Thoracic aorta (tissue), 2 donors: ENCODE data around the gene DDX24. TPM values are rescaled to one million over a fixed set of nuclear protein-coding genes. Genes with fewer than 3 reads are reported as not detected.

ENCODE experiments used
- ATAC-seq: fragments of 150-250 bp; one replicate; pipeline ENCODE4 v1.8.0; 2017; ENCODE audit warnings: low read depth; ENCODE audit not compliant: insufficient number of reproducible peaks, low FRiP score
- DNase-seq: peaks from one replicate; pipeline ENCODE4 v3.0.0-alpha.2; 2020; ENCODE audit warnings: low spot score
- H3K27ac ChIP-seq, 2 donors: fragments of 200-600 bp; sonication (generic); 1 replicate in 1 of 2; 2 replicates in 1 of 2; pipeline ENCODE4 v1.5.1; 2016; ENCODE audit warnings: mild to moderate bottlenecking in 2 of 2, moderate library complexity in 2 of 2
- H3K27me3 ChIP-seq: fragments of 200-600 bp; sonication (generic); replicated peaks from 2 replicates; pipeline ENCODE4 v1.6.0; 2016; ENCODE audit warnings: mild to moderate bottlenecking; ENCODE audit not compliant: insufficient read depth
- H3K36me3 ChIP-seq: fragments of 200-600 bp; sonication (generic); one replicate; pipeline ENCODE4 v1.5.1; 2016
- H3K4me1 ChIP-seq, 2 donors: fragments of 200-600 bp; sonication (generic); 1 replicate in 1 of 2; 2 replicates in 1 of 2; pipeline versions ENCODE4 v1.5.1 to v1.6.0; 2016; ENCODE audit warnings: low read depth in 2 of 2, mild to moderate bottlenecking in 1 of 2; ENCODE audit not compliant: control insufficient read depth in 1 of 2
- H3K4me3 ChIP-seq: fragments of 200-600 bp; sonication (generic); 2 replicates; pipeline ENCODE4 v1.5.1; 2016; ENCODE audit warnings: mild to moderate bottlenecking
- H3K9me3 ChIP-seq: fragments of 200-600 bp; sonication (generic); 2 replicates; pipeline ENCODE4 v1.5.1; 2016
- total RNA-seq, 2 donors: library from RNA; depleted of rRNA; stranded (reverse); fragments of >200 nt; gene quantifications; one replicate each; pipeline versions ENCODE4 v1.1.0 to v1.2.3, GENCODE V29; 2016
- TF ChIP-seq, protein P1 (sequence below): fragments of 200-600 bp; sonication (generic); IDR thresholded peaks from one replicate; pipeline ENCODE4 v1.5.1; 2019; ENCODE audit warnings: antibody characterized with exemption

DDX24 gene
- total RNA-seq, 2 donors from 2014 or later, result 139 to 228 TPM

DNA sequence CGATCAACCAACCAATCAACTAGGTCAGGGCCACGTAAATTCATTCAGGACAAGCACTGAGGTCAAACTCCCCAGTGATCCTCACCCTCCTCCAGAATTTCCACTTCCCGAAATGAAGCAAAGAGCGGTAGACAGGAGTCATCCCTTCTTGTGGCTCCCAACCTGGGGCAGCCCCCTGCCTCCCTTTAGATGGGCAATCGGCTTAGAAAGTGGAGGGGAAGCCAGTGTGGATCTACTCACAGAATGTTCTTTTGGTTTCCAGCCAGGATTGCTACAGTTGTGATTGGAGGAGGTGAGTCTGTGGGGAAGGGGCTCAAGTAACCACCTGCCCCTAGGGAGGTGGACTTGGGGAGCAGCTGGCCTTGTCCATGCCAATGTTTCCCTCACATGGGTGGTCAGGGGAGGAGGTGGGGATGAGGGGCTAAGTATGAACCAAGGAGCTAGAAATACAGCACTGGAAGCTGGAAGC is 33.6 kb upstream of the DDX24 start:
- no peaks in the 10 kb centered on the region for H3K36me3 ChIP-seq
- ATAC-seq, result no peak
- TF ChIP-seq, protein P1, sequence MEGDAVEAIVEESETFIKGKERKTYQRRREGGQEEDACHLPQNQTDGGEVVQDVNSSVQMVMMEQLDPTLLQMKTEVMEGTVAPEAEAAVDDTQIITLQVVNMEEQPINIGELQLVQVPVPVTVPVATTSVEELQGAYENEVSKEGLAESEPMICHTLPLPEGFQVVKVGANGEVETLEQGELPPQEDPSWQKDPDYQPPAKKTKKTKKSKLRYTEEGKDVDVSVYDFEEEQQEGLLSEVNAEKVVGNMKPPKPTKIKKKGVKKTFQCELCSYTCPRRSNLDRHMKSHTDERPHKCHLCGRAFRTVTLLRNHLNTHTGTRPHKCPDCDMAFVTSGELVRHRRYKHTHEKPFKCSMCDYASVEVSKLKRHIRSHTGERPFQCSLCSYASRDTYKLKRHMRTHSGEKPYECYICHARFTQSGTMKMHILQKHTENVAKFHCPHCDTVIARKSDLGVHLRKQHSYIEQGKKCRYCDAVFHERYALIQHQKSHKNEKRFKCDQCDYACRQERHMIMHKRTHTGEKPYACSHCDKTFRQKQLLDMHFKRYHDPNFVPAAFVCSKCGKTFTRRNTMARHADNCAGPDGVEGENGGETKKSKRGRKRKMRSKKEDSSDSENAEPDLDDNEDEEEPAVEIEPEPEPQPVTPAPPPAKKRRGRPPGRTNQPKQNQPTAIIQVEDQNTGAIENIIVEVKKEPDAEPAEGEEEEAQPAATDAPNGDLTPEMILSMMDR, result no peak
- no peaks in the 10 kb centered on the region for H3K27me3 ChIP-seq
- H3K4me1 ChIP-seq, result peaks cover 0 to 4% of the 10 kb centered on the region in 2 donors
- no peak overlapping the region for H3K27ac ChIP-seq
- H3K4me3 ChIP-seq, result no peak overlapping the region
- no peaks in the 10 kb centered on the region for H3K9me3 ChIP-seq
- no peak for DNase-seq

DNA sequence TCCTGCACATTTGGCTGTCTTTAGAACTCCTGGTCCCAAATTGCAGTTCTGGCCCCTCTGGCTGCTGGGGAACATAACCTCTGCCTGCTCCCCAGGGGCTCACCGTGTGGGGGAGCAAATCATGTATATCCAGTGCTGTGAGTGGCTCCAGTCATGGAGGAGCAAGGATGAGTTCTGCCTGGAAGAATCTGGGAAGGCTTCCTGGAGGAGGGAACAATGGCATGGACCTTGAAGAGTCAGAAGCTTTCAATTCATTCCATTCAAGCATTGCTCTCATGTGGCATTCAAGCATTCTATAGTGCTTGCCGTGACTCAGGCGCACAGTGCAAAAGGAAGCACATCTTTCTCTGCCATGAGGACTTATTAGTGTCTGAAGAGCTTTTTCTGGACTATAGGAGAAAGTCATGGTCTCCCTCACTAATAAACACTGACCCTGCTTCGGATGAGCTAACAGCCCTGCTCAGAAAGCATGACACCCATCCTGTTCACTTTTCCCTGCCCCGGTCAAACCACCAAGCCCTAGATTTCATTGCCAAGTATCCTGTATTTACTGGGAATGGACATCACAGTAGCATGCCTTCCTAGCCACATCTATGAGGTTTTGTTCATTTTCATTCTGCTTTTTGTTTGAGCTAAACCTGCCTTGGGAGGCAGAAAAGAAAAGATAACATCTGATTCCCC is 33.0 kb upstream of the DDX24 start:
- ATAC-seq, result no peak
- Histone ChIP-seq H3K27ac (no peak overlapping the region), H3K4me3 (no peak overlapping the region), H3K9me3 (no peaks in the 10 kb centered on the region), H3K27me3 (no peaks in the 10 kb centered on the region), H3K4me1 (peaks cover 0 to 7% of the 10 kb centered on the region in 2 donors), H3K36me3 (no peaks in the 10 kb centered on the region)
- TF ChIP-seq, protein P1, result no peak
- DNase-seq, result no peak

DNA sequence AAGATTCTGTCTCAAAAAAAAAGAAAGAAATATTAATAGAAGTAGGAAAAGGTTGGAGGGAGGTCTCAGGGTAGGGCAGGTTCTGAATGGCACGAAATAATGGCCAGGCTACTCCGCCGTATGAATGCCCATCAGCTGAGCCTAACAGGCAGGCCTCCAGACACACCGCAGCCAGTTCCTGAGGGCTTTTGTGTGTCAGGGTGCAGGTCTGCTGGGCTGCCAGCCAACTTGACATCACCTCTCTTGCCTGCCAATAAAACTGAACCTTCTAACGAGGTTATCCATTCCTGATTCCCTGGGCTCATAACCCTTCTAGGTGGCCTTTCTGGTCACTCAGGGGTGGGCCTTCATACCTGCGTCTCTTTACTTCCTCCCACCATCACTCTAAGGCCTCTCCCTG is 32.5 kb upstream of the DDX24 start:
- Histone ChIP-seq H3K9me3 (no peaks in the 10 kb centered on the region), H3K36me3 (no peaks in the 10 kb centered on the region), H3K27ac (no peak overlapping the region), H3K27me3 (no peaks in the 10 kb centered on the region), H3K4me3 (no peak overlapping the region), H3K4me1 (peaks cover 0 to 7% of the 10 kb centered on the region in 2 donors)
- DNase-seq, result no peak
- TF ChIP-seq, protein P1, result no peak
- no peak for ATAC-seq

DNA sequence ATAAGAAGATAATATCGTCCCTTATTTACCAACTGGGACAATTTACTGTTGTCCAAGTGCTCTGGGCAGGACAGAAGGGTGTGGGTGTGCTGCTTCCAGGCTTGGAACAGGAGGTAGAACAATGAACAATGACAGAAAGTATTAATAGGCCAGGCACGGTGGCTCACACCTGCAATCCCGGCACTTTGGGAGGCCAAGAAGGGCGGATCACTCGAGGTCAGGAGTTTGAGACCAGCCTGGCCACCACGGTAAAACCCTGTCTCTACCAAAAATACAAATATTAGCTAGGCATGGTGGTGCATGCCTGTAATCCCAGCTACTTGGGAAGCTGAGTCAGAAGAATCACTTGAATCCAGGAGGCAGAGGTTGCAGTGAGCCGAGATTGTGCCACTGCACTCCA is 32.1 kb upstream of the DDX24 start:
- Histone ChIP-seq H3K27me3 (no peaks in the 10 kb centered on the region), H3K4me3 (no peak overlapping the region), H3K4me1 (peaks cover 0 to 7% of the 10 kb centered on the region in 2 donors), H3K27ac (no peak overlapping the region), H3K36me3 (no peaks in the 10 kb centered on the region), H3K9me3 (no peaks in the 10 kb centered on the region)
- ATAC-seq (no peak), DNase-seq (no peak)
- TF ChIP-seq, protein P1, result no peak

DNA sequence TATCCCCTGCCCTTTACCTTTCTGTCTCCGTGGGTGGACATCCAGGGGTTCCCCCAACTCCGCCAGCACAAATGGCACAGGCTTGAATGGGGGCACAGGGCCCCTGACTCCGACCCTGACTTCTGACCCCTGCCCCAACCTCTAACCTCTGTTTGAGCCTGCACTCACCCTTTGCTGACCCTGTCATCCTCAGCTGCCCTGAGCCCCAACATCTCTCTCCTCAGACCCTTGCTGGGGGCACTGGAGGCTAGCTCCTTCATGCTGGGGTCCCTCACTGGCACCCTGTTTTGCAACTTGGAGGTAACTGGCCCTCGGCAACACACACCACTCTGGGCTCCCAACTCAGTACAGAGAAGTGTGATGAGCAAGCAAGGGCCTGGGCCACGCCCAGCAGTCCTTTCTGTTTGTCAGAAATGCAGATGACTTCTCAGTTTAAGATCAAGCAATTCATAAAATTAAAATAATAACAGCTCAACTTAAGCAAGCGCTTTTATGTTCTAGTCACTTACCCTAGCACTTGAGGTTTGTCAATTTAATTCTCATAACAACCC is 31.6 kb upstream of the DDX24 start:
- Histone ChIP-seq H3K27me3 (no peaks in the 10 kb centered on the region), H3K4me3 (no peak overlapping the region), H3K27ac (no peak overlapping the region), H3K9me3 (no peaks in the 10 kb centered on the region), H3K4me1 (peaks cover 0 to 7% of the 10 kb centered on the region in 2 donors), H3K36me3 (no peaks in the 10 kb centered on the region)
- TF ChIP-seq, protein P1, result no peak
- no peak for DNase-seq
- no peak for ATAC-seq
